Suprapubic skin (tissue), 4 donors: ENCODE data around the gene DRD4. TPM values are rescaled to one million over a fixed set of nuclear protein-coding genes. Genes with fewer than 3 reads are reported as not detected.

Experiments used
- DNase-seq, 2 donors: peaks; one replicate each; pipeline ENCODE4 v3.0.0-alpha.2; 2019; ENCODE audit warnings: low spot score in 2 of 2
- H3K27ac ChIP-seq: fragments of 200-600 bp; sonication (generic); one replicate; pipeline ENCODE4 v1.5.1; 2019
- H3K27me3 ChIP-seq: fragments of 200-600 bp; sonication (generic); one replicate; pipeline ENCODE4 v1.5.1; 2019
- H3K36me3 ChIP-seq: fragments of 200-600 bp; sonication (generic); one replicate; pipeline ENCODE4 v1.5.1; 2019
- H3K4me1 ChIP-seq: fragments of 200-600 bp; sonication (generic); one replicate; pipeline ENCODE4 v1.5.1; 2019
- H3K4me3 ChIP-seq: fragments of 200-600 bp; sonication (generic); one replicate; pipeline ENCODE4 v1.5.1; 2019; ENCODE audit warnings: mild to moderate bottlenecking
- H3K9me3 ChIP-seq: fragments of 200-600 bp; sonication (generic); one replicate; pipeline ENCODE4 v1.5.1; 2019
- CTCF ChIP-seq, 2 donors: fragments of 200-600 bp in 1 of 2; fragments of 450-650 bp in 1 of 2; sonication (generic) in 1 of 2; IDR thresholded peaks; one replicate each; pipeline ENCODE4 v1.5.1; 2016 to 2019; ENCODE audit warnings: antibody characterized with exemption in 2 of 2, mild to moderate bottlenecking in 1 of 2, moderate library complexity in 1 of 2
- EP300 ChIP-seq: sonication (generic); formaldehyde crosslinking; IDR thresholded peaks from one replicate; pipeline ENCODE4 v1.6.1; 2017; ENCODE audit warnings: antibody characterized with exemption
- POLR2A ChIP-seq, 2 donors: fragments of 450-650 bp; IDR thresholded peaks; one replicate each; pipeline ENCODE4 v1.6.1; 2017; ENCODE audit warnings: antibody characterized with exemption in 2 of 2, mild to moderate bottlenecking in 2 of 2, moderate library complexity in 2 of 2
- POLR2AphosphoS5 ChIP-seq, 3 donors: sonication (generic); formaldehyde crosslinking; IDR thresholded peaks; one replicate each; pipeline ENCODE4 v1.6.1; 2017; ENCODE audit warnings: antibody characterized with exemption in 3 of 3
- WGBS: methylation state at CpG from one replicate; pipeline ENCODE4 v1.1.5; 2018; 5-methylcytosine and 5-hydroxymethylcytosine counted together
- total RNA-seq, 4 donors: library from RNA; depleted of rRNA; stranded (reverse); fragments of >200 nt; gene quantifications; one replicate each; pipeline ENCODE4 v1.1.0, GENCODE V29; 2016

Gene DRD4
- total RNA-seq, 4 donors from 2014 or later, result 0.97 to 1.2 TPM; not detected in 2

GRCh38 chr11:608791-609251 lies 28.2 kb upstream of the DRD4 start:
- peaks cover 43% of the 10 kb centered on the region for H3K4me1 ChIP-seq
- TF ChIP-seq POLR2AphosphoS5 (IDR thresholded peaks at IDR 0.05), result no peak
- no peak for TF ChIP-seq POLR2A (IDR thresholded peaks at IDR 0.05)
- TF ChIP-seq EP300, result no peak
- TF ChIP-seq CTCF (IDR thresholded peaks at IDR 0.05), result no peak
- H3K36me3 ChIP-seq, result peaks cover 96% of the 10 kb centered on the region

GRCh38 chr11:609341-609811 lies 27.7 kb upstream of the DRD4 start:
- no peak overlapping the region for H3K4me3 ChIP-seq
- H3K27ac ChIP-seq, result no peak overlapping the region
- DNase-seq, result peak in 1 of 2 donors; percentile 64
- no peaks in the 10 kb centered on the region for H3K27me3 ChIP-seq
- H3K36me3 ChIP-seq, result peaks cover 90% of the 10 kb centered on the region
- no peaks in the 10 kb centered on the region for H3K9me3 ChIP-seq
- TF ChIP-seq CTCF (IDR thresholded peaks at IDR 0.05) (no peak), EP300 (no peak), POLR2A (IDR thresholded peaks at IDR 0.05) (no peak), POLR2AphosphoS5 (IDR thresholded peaks at IDR 0.05) (no peak)
- 91% methylated on average over 8 of the region's 28 CpGs for WGBS
- H3K4me1 ChIP-seq, result peaks cover 49% of the 10 kb centered on the region

More at GRCh38 chr11:608791-609251, 28.2 kb upstream of the DRD4 start:
- WGBS, result 95% methylated on average over 28 of the region's 28 CpGs
- no peaks in the 10 kb centered on the region for H3K9me3 ChIP-seq
- no peak for DNase-seq
- no peaks in the 10 kb centered on the region for H3K27me3 ChIP-seq
- H3K27ac ChIP-seq, result no peak overlapping the region
- H3K4me3 ChIP-seq, result no peak overlapping the region

GRCh38 chr11:610146-610801 lies 26.8 kb upstream of the DRD4 start:
- peaks cover 58% of the 10 kb centered on the region for H3K4me1 ChIP-seq
- peaks cover 81% of the 10 kb centered on the region for H3K36me3 ChIP-seq

GRCh38 chr11:611001-611996 lies 25.8 kb upstream of the DRD4 start:
- WGBS, result 84% methylated on average over 39 of the region's 49 CpGs
- no peak for TF ChIP-seq CTCF (IDR thresholded peaks at IDR 0.05)
- no peak for TF ChIP-seq EP300
- TF ChIP-seq POLR2AphosphoS5 (IDR thresholded peaks at IDR 0.05), result no peak
- no peak for TF ChIP-seq POLR2A (IDR thresholded peaks at IDR 0.05)
- peaks cover 55% of the 10 kb centered on the region for H3K4me1 ChIP-seq
- H3K9me3 ChIP-seq, result no peaks in the 10 kb centered on the region
- peaks cover 71% of the 10 kb centered on the region for H3K36me3 ChIP-seq
- no peak for DNase-seq
- no peak overlapping the region for H3K27ac ChIP-seq
- H3K4me3 ChIP-seq, result no peak overlapping the region
- no peaks in the 10 kb centered on the region for H3K27me3 ChIP-seq

More at GRCh38 chr11:610146-610801, 26.8 kb upstream of the DRD4 start:
- Histone ChIP-seq H3K4me3 (no peak overlapping the region), H3K27ac (no peak overlapping the region), H3K9me3 (no peaks in the 10 kb centered on the region), H3K27me3 (no peaks in the 10 kb centered on the region)
- TF ChIP-seq POLR2AphosphoS5 (IDR thresholded peaks at IDR 0.05) (no peak), POLR2A (IDR thresholded peaks at IDR 0.05) (no peak), EP300 (no peak), CTCF (IDR thresholded peaks at IDR 0.05) (no peak)
- WGBS, result 96% methylated on average over 13 of the region's 18 CpGs
- no peak for DNase-seq
